ENCODE results near the gene GPX4.

DNA sequence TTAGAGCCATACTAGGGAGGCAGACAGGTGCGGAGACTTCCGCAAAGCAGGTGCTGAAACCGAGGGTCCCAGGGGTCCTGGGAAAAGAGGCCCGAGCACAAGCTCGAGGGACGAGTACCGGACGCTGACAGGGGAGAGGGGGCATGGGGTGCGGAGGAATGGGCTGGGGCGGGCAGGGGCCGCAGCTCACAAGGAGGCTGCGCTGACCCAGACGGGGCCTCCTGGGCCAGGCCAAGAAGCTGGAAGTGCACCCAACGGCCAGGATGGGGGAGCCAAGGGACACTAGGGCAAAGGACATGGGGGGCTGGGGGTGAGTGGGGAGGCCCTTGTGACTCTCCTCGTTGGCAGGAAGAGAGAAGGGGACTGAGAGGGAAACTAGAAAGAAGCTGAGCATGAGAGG, 10.5 kb upstream of the GPX4 start:
- TF ChIP-seq, protein P1, sequence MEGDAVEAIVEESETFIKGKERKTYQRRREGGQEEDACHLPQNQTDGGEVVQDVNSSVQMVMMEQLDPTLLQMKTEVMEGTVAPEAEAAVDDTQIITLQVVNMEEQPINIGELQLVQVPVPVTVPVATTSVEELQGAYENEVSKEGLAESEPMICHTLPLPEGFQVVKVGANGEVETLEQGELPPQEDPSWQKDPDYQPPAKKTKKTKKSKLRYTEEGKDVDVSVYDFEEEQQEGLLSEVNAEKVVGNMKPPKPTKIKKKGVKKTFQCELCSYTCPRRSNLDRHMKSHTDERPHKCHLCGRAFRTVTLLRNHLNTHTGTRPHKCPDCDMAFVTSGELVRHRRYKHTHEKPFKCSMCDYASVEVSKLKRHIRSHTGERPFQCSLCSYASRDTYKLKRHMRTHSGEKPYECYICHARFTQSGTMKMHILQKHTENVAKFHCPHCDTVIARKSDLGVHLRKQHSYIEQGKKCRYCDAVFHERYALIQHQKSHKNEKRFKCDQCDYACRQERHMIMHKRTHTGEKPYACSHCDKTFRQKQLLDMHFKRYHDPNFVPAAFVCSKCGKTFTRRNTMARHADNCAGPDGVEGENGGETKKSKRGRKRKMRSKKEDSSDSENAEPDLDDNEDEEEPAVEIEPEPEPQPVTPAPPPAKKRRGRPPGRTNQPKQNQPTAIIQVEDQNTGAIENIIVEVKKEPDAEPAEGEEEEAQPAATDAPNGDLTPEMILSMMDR (IDR thresholded peaks at IDR 0.05; ENCODE audit: low read length) = no peak
- TF ChIP-seq EZH2 (IDR thresholded peaks at IDR 0.05; ENCODE audit: borderline replicate concordance, low read length) = no peak

All from OCI-LY1 (cell line).